MM.1S (cell line): Measurements from ENCODE around the gene SLC5A11.

Source experiments
- DNase-seq: peaks from one replicate; pipeline ENCODE4 v3.0.0-alpha.2; 2015
- H2AFZ ChIP-seq: fragments of 300-600 bp; sonication (generic); 2 replicates; pipeline ENCODE4 v1.6.0; 2016; ENCODE audit warnings: antibody characterized with exemption, low read length
- H3F3A ChIP-seq: fragments of 300-600 bp; sonication (generic); 2 replicates; pipeline ENCODE4 v1.6.1; 2016; ENCODE audit warnings: mild to moderate bottlenecking, antibody characterized with exemption, low read length, moderate library complexity, mixed read lengths; ENCODE audit not compliant: insufficient read depth
- H3K27ac ChIP-seq: fragments of 300-600 bp; sonication (generic); 2 replicates; pipeline ENCODE4 v1.5.1; 2016; ENCODE audit warnings: mild to moderate bottlenecking, low read length
- H3K27me3 ChIP-seq: fragments of 300-600 bp; sonication (generic); replicated peaks from 2 replicates; pipeline ENCODE4 v1.6.0; 2016; ENCODE audit warnings: low read length; ENCODE audit not compliant: insufficient read depth
- H3K36me3 ChIP-seq: fragments of 300-600 bp; sonication (generic); replicated peaks from 2 replicates; pipeline ENCODE4 v1.6.1; 2016; ENCODE audit warnings: mild to moderate bottlenecking, low read length, mixed read lengths; ENCODE audit not compliant: insufficient read depth
- H3K4me1 ChIP-seq: fragments of 300-600 bp; sonication (generic); 2 replicates; pipeline ENCODE4 v1.6.1; 2016; ENCODE audit warnings: low read length, mixed read lengths
- H3K4me2 ChIP-seq: fragments of 300-600 bp; sonication (generic); 2 replicates; pipeline ENCODE4 v1.6.0; 2016; ENCODE audit warnings: low read depth, low read length
- H3K4me3 ChIP-seq: fragments of 300-600 bp; sonication (generic); 2 replicates; pipeline ENCODE4 v1.5.1; 2016; ENCODE audit warnings: low read length, mixed read lengths
- H3K79me2 ChIP-seq: fragments of 300-600 bp; sonication (generic); 2 replicates; pipeline ENCODE4 v1.6.1; 2016; ENCODE audit warnings: mixed run types, low read length, mixed read lengths
- H3K9ac ChIP-seq: fragments of 300-600 bp; sonication (generic); 2 replicates; pipeline ENCODE4 v1.6.1; 2016; ENCODE audit warnings: low read length, mixed read lengths
- H3K9me2 ChIP-seq: fragments of 300-600 bp; sonication (generic); replicated peaks from 2 replicates; pipeline ENCODE4 v1.6.1; 2016; ENCODE audit warnings: mild to moderate bottlenecking, low read length, mixed read lengths; ENCODE audit not compliant: insufficient read depth
- H3K9me3 ChIP-seq: fragments of 300-600 bp; sonication (generic); replicated peaks from 2 replicates; pipeline ENCODE4 v1.6.1; 2016; ENCODE audit warnings: mild to moderate bottlenecking, low read length, mixed read lengths; ENCODE audit not compliant: insufficient read depth
- H4K20me1 ChIP-seq: fragments of 300-600 bp; sonication (generic); 2 replicates; pipeline ENCODE4 v1.6.1; 2016; ENCODE audit warnings: mild to moderate bottlenecking, low read length, moderate library complexity, mixed read lengths; ENCODE audit not compliant: insufficient read depth
- EZH2 ChIP-seq: fragments of 300-600 bp; sonication (generic); optimal IDR thresholded peaks from 2 replicates; pipeline ENCODE3; 2017; ENCODE audit warnings: low read depth, mild to moderate bottlenecking, antibody characterized with exemption, low read length, mixed read lengths
- EZH2phosphoT487 ChIP-seq: fragments of 300-600 bp; sonication (generic); IDR thresholded peaks from 2 replicates; pipeline ENCODE4 v1.6.1; 2018; ENCODE audit warnings: antibody characterized with exemption, low read length
- TF ChIP-seq, protein P1 (sequence below): fragments of 300-600 bp; sonication (generic); IDR thresholded peaks from 2 replicates; pipeline ENCODE4 v1.5.1; 2016; ENCODE audit warnings: antibody characterized with exemption, low read length, mixed read lengths

SLC5A11 gene

GRCh38 chr16:24915576-24915975 is 69.8 kb downstream of the SLC5A11 start:
- H4K20me1 ChIP-seq = no peaks in the 10 kb centered on the region
- H3K9me2 ChIP-seq = no peaks in the 10 kb centered on the region
- H3K4me3 ChIP-seq = no peak overlapping the region
- H3K9ac ChIP-seq = no peak overlapping the region
- no peaks in the 10 kb centered on the region for H3K79me2 ChIP-seq
- no peaks in the 10 kb centered on the region for H3F3A ChIP-seq
- H3K27ac ChIP-seq = no peak overlapping the region
- DNase-seq = no peak
- TF ChIP-seq EZH2phosphoT487 = no peak
- TF ChIP-seq EZH2 = no peak
- TF ChIP-seq, protein P1, sequence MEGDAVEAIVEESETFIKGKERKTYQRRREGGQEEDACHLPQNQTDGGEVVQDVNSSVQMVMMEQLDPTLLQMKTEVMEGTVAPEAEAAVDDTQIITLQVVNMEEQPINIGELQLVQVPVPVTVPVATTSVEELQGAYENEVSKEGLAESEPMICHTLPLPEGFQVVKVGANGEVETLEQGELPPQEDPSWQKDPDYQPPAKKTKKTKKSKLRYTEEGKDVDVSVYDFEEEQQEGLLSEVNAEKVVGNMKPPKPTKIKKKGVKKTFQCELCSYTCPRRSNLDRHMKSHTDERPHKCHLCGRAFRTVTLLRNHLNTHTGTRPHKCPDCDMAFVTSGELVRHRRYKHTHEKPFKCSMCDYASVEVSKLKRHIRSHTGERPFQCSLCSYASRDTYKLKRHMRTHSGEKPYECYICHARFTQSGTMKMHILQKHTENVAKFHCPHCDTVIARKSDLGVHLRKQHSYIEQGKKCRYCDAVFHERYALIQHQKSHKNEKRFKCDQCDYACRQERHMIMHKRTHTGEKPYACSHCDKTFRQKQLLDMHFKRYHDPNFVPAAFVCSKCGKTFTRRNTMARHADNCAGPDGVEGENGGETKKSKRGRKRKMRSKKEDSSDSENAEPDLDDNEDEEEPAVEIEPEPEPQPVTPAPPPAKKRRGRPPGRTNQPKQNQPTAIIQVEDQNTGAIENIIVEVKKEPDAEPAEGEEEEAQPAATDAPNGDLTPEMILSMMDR = no peak
- H3K4me2 ChIP-seq = no peak overlapping the region
- no peaks in the 10 kb centered on the region for H3K27me3 ChIP-seq
- H2AFZ ChIP-seq = no peak overlapping the region
- H3K36me3 ChIP-seq = no peaks in the 10 kb centered on the region
- H3K4me1 ChIP-seq = no peaks in the 10 kb centered on the region
- H3K9me3 ChIP-seq = no peaks in the 10 kb centered on the region

GRCh38 chr16:24917236-24917635 is 71.5 kb downstream of the SLC5A11 start:
- Histone ChIP-seq H3K27ac (no peak overlapping the region), H3K9me3 (no peaks in the 10 kb centered on the region), H3K9ac (no peak overlapping the region), H3K4me3 (no peak overlapping the region), H3F3A (no peaks in the 10 kb centered on the region), H3K4me1 (no peaks in the 10 kb centered on the region), H3K79me2 (no peaks in the 10 kb centered on the region), H3K4me2 (no peak overlapping the region), H3K36me3 (no peaks in the 10 kb centered on the region), H2AFZ (no peak overlapping the region), H4K20me1 (no peaks in the 10 kb centered on the region), H3K27me3 (no peaks in the 10 kb centered on the region), H3K9me2 (no peaks in the 10 kb centered on the region)
- no peak for DNase-seq
- TF ChIP-seq, protein P1 = no peak
- TF ChIP-seq EZH2 = no peak
- TF ChIP-seq EZH2phosphoT487 = no peak

DNA sequence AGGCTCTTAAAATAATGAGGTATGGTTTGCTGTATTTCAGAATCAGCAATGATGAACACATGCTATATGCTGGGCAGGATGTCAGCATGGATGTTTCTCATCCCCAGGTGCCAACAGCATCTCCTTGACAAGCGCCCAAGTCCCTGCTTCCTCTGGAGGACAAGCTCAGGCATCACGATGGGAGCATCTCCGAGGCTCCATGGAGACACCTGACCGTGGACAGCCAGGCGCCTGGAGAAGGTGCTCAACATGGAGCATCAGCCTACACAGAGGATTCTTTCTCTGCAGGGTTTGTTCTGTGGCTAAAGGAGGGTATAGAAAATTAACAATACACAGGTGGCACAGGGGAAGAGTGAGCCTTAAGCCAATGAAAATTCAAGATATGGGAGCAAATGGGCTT is 72.1 kb downstream of the SLC5A11 start:
- TF ChIP-seq, protein P1 = no peak
- no peak for TF ChIP-seq EZH2
- TF ChIP-seq EZH2phosphoT487 = no peak
- H3K36me3 ChIP-seq = no peaks in the 10 kb centered on the region
- no peaks in the 10 kb centered on the region for H3K79me2 ChIP-seq
- no peak for DNase-seq
- no peak overlapping the region for H2AFZ ChIP-seq
- H3K9me2 ChIP-seq = no peaks in the 10 kb centered on the region
- no peaks in the 10 kb centered on the region for H4K20me1 ChIP-seq
- no peaks in the 10 kb centered on the region for H3K27me3 ChIP-seq
- no peak overlapping the region for H3K4me3 ChIP-seq
- no peak overlapping the region for H3K27ac ChIP-seq
- no peaks in the 10 kb centered on the region for H3K9me3 ChIP-seq
- no peak overlapping the region for H3K9ac ChIP-seq
- no peak overlapping the region for H3K4me2 ChIP-seq
- no peaks in the 10 kb centered on the region for H3K4me1 ChIP-seq
- H3F3A ChIP-seq = no peaks in the 10 kb centered on the region

GRCh38 chr16:24918641-24919040 is 72.9 kb downstream of the SLC5A11 start:
- TF ChIP-seq, protein P1 = no peak
- H3K9ac ChIP-seq = no peak overlapping the region
- no peak overlapping the region for H3K4me3 ChIP-seq
- H3K36me3 ChIP-seq = no peaks in the 10 kb centered on the region
- H3K9me3 ChIP-seq = no peaks in the 10 kb centered on the region
- no peaks in the 10 kb centered on the region for H3K4me1 ChIP-seq
- no peak for DNase-seq
- no peaks in the 10 kb centered on the region for H3K27me3 ChIP-seq
- H3K9me2 ChIP-seq = no peaks in the 10 kb centered on the region
- no peak overlapping the region for H3K4me2 ChIP-seq
- H3F3A ChIP-seq = no peaks in the 10 kb centered on the region
- H2AFZ ChIP-seq = no peak overlapping the region
- H3K27ac ChIP-seq = no peak overlapping the region
- H4K20me1 ChIP-seq = no peaks in the 10 kb centered on the region
- no peaks in the 10 kb centered on the region for H3K79me2 ChIP-seq
